Activated T-cell treated with anti-CD3 and anti-CD28 coated beads, Interleukin-2, amount 50 U/mL, for 4 hours (primary cell): Measurements from ENCODE around the gene CAMK2B. TPM values are rescaled to one million over a fixed set of nuclear protein-coding genes. Genes with fewer than 3 reads are reported as not detected.

Experiments used
- ATAC-seq, 2 donors: fragments of 200-7000 bp; cut with Tn5 transposase; one replicate each; pipeline ENCODE4 v1.10.0; 2021
- DNase-seq: peaks from one replicate; pipeline ENCODE4 v3.0.0-alpha.2; 2020
- H3K27me3 Mint-ChIP-seq: one replicate; pipeline ENCODE4 v1.8.0; 2021; ENCODE audit warnings: low read depth, mixed read lengths
- H3K36me3 Mint-ChIP-seq: one replicate; pipeline ENCODE4 v1.8.0; 2022; ENCODE audit warnings: mixed read lengths; ENCODE audit not compliant: insufficient read depth
- H3K4me1 Mint-ChIP-seq: one replicate; pipeline ENCODE4 v1.8.0; 2021; ENCODE audit warnings: low read depth, mixed read lengths
- H3K4me3 Mint-ChIP-seq: one replicate; pipeline ENCODE4 v1.8.0; 2021; ENCODE audit warnings: mild to moderate bottlenecking, moderate library complexity, mixed read lengths
- H3K9me3 Mint-ChIP-seq: one replicate; pipeline ENCODE4 v1.8.0; 2021; ENCODE audit warnings: mixed read lengths
- total RNA-seq, 3 donors: library from RNA; stranded (reverse); gene quantifications; one replicate each; pipeline ENCODE4 v1.2.1, GENCODE V29; 2021

The CAMK2B gene
- 1 to 10 TPM in 2 of 3 donors, under 1 TPM in 1; 0.33 to 1.8 (median 1.6) TPM for total RNA-seq

- ATAC-seq (peak; percentile 70 to 73), DNase-seq (no peak)
- H3K27me3 Mint-ChIP-seq, result peaks cover 39% of the 10 kb centered on the region
- no peaks in the 10 kb centered on the region for H3K36me3 Mint-ChIP-seq
- peaks cover 9% of the 10 kb centered on the region for H3K4me1 Mint-ChIP-seq
- H3K4me3 Mint-ChIP-seq, result peak within 1 kb of the TSS; percentile 79
- no peaks in the 10 kb centered on the region for H3K9me3 Mint-ChIP-seq
Observed at GRCh38 chr7:44325201-44325671, at the start of gene CAMK2B. TSS of gene CAMK2B (minus strand) at chr7:44325594. CDS start at chr7:44325421, 173 bp downstream.

- DNase-seq, result no peak
- Mint-ChIP-seq H3K4me3 (no peak overlapping the region), H3K4me1 (peaks cover 9% of the 10 kb centered on the region), H3K27me3 (peaks cover 5% of the 10 kb centered on the region), H3K36me3 (no peaks in the 10 kb centered on the region), H3K9me3 (peaks cover 5% of the 10 kb centered on the region)
- ATAC-seq, result no peak
Observed at GRCh38 chr7:44374007-44374763, 48.8 kb upstream of the CAMK2B start.

- Mint-ChIP-seq H3K9me3 (peaks cover 9% of the 10 kb centered on the region), H3K4me3 (no peak overlapping the region), H3K27me3 (peaks cover 9% of the 10 kb centered on the region), H3K36me3 (no peaks in the 10 kb centered on the region), H3K4me1 (peaks cover 10% of the 10 kb centered on the region)
- DNase-seq (no peak), ATAC-seq (no peak)
Observed at GRCh38 chr7:44373418-44373740, 48.0 kb upstream of the CAMK2B start.

- peaks cover 9% of the 10 kb centered on the region for H3K9me3 Mint-ChIP-seq
- H3K4me1 Mint-ChIP-seq, result peaks cover 10% of the 10 kb centered on the region
- DNase-seq, result no peak
- H3K4me3 Mint-ChIP-seq, result no peak overlapping the region
- ATAC-seq, result no peak
- H3K27me3 Mint-ChIP-seq, result peaks cover 13% of the 10 kb centered on the region
- no peaks in the 10 kb centered on the region for H3K36me3 Mint-ChIP-seq
Observed at GRCh38 chr7:44372560-44373417, 47.4 kb upstream of the CAMK2B start.

GRCh38 chr7:44368885-44369284 lies 43.5 kb upstream of the CAMK2B start:
- Mint-ChIP-seq H3K36me3 (no peaks in the 10 kb centered on the region), H3K4me1 (peaks cover 8% of the 10 kb centered on the region), H3K4me3 (no peak overlapping the region), H3K27me3 (peaks cover 29% of the 10 kb centered on the region), H3K9me3 (peaks cover 9% of the 10 kb centered on the region)
- no peak for ATAC-seq
- no peak for DNase-seq

- Mint-ChIP-seq H3K36me3 (no peaks in the 10 kb centered on the region), H3K27me3 (peaks cover 29% of the 10 kb centered on the region), H3K4me1 (peaks cover 8% of the 10 kb centered on the region), H3K9me3 (peaks cover 9% of the 10 kb centered on the region), H3K4me3 (no peak overlapping the region)
- ATAC-seq, result no peak
- no peak for DNase-seq
Observed at GRCh38 chr7:44368455-44368854, 43.1 kb upstream of the CAMK2B start.

- Mint-ChIP-seq H3K9me3 (peaks cover 9% of the 10 kb centered on the region), H3K27me3 (peaks cover 31% of the 10 kb centered on the region), H3K36me3 (no peaks in the 10 kb centered on the region), H3K4me3 (no peak overlapping the region), H3K4me1 (peaks cover 8% of the 10 kb centered on the region)
- ATAC-seq, result no peak
- DNase-seq, result no peak
Observed at GRCh38 chr7:44367475-44368043, 42.2 kb upstream of the CAMK2B start.

GRCh38 chr7:44366986-44367385 lies 41.6 kb upstream of the CAMK2B start:
- ATAC-seq, result no peak
- Mint-ChIP-seq H3K4me1 (peaks cover 6% of the 10 kb centered on the region), H3K4me3 (no peak overlapping the region)

GRCh38 chr7:44353668-44354067 lies 28.3 kb upstream of the CAMK2B start:
- Mint-ChIP-seq H3K4me1 (no peaks in the 10 kb centered on the region), H3K4me3 (no peak overlapping the region), H3K27me3 (peaks cover 49% of the 10 kb centered on the region), H3K9me3 (peaks cover 22% of the 10 kb centered on the region), H3K36me3 (no peaks in the 10 kb centered on the region)
- DNase-seq (no peak), ATAC-seq (no peak)

More at GRCh38 chr7:44366986-44367385, 41.6 kb upstream of the CAMK2B start:
- H3K36me3 Mint-ChIP-seq, result no peaks in the 10 kb centered on the region
- peaks cover 9% of the 10 kb centered on the region for H3K9me3 Mint-ChIP-seq
- H3K27me3 Mint-ChIP-seq, result peaks cover 36% of the 10 kb centered on the region
- DNase-seq, result no peak

GRCh38 chr7:44348851-44349781 lies 23.7 kb upstream of the CAMK2B start:
- ATAC-seq, result no peak
- H3K4me3 Mint-ChIP-seq, result no peak overlapping the region
- H3K36me3 Mint-ChIP-seq, result no peaks in the 10 kb centered on the region
- no peaks in the 10 kb centered on the region for H3K4me1 Mint-ChIP-seq
- peaks cover 19% of the 10 kb centered on the region for H3K27me3 Mint-ChIP-seq
- peaks cover 18% of the 10 kb centered on the region for H3K9me3 Mint-ChIP-seq
- no peak for DNase-seq

- peaks cover 12% of the 10 kb centered on the region for H3K9me3 Mint-ChIP-seq
- ATAC-seq, result no peak
- H3K4me1 Mint-ChIP-seq, result no peaks in the 10 kb centered on the region
- H3K36me3 Mint-ChIP-seq, result no peaks in the 10 kb centered on the region
- H3K27me3 Mint-ChIP-seq, result peaks cover 13% of the 10 kb centered on the region
- DNase-seq, result no peak
- H3K4me3 Mint-ChIP-seq, result no peak overlapping the region
Observed at GRCh38 chr7:44348300-44348699, 22.9 kb upstream of the CAMK2B start.

- Mint-ChIP-seq H3K36me3 (no peaks in the 10 kb centered on the region), H3K4me1 (no peaks in the 10 kb centered on the region), H3K27me3 (peaks cover 13% of the 10 kb centered on the region), H3K4me3 (no peak overlapping the region), H3K9me3 (peaks cover 12% of the 10 kb centered on the region)
- no peak for ATAC-seq
- no peak for DNase-seq
Observed at GRCh38 chr7:44347546-44348114, 22.2 kb upstream of the CAMK2B start.

- Mint-ChIP-seq H3K36me3 (no peaks in the 10 kb centered on the region), H3K27me3 (peaks cover 13% of the 10 kb centered on the region)
Observed at GRCh38 chr7:44346063-44346462, 20.7 kb upstream of the CAMK2B start.

More at GRCh38 chr7:44346063-44346462, 20.7 kb upstream of the CAMK2B start:
- Mint-ChIP-seq H3K4me1 (no peaks in the 10 kb centered on the region), H3K4me3 (no peak overlapping the region), H3K9me3 (peaks cover 8% of the 10 kb centered on the region)
- ATAC-seq, result no peak
- DNase-seq, result no peak
